Omental fat pad (tissue), 4 donors: ENCODE data around the gene CNTNAP5. TPM values are rescaled to one million over a fixed set of nuclear protein-coding genes. Genes with fewer than 3 reads are reported as not detected.

Experiments
- ATAC-seq: fragments of 150-250 bp; one replicate; pipeline ENCODE4 v1.9.1; 2016; ENCODE audit warnings: mild to moderate bottlenecking, moderate library complexity; ENCODE audit not compliant: low FRiP score
- DNase-seq: peaks from one replicate; pipeline ENCODE4 v3.0.0-alpha.2; 2019; ENCODE audit warnings: low spot score
- total RNA-seq, 4 donors: library from RNA; depleted of rRNA; stranded (reverse); fragments of >200 nt; gene quantifications; one replicate each; pipeline ENCODE4 v1.1.0, GENCODE V29; 2016
- TF ChIP-seq, protein P1 (sequence below), 3 donors: fragments of 450-650 bp; IDR thresholded peaks; one replicate each; pipeline ENCODE4 v1.5.1; 2016 to 2017; ENCODE audit warnings: antibody characterized with exemption in 3 of 3, mild to moderate bottlenecking in 3 of 3, moderate library complexity in 2 of 3

Gene CNTNAP5
- total RNA-seq, 4 donors from 2014 or later: not detected

DNA sequence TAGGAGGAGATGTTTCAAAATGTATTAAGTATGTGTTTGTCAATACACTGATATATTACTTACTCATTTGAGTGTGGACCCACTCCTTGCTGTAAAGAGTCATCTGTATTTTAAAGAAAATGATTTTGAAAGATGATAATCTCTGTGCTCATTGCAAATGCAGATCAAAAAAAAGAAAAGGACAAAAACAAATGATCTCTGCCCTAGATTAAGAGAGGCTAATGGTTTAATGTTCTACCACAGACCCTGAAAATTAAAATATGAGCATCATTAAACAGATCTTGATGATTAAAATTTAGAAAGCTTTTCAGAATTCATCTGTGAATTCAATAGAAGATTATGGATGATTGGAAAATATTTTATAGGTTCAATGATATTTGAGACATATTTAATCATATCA is 136.5 kb downstream of the CNTNAP5 start:
- TF ChIP-seq, protein P1, sequence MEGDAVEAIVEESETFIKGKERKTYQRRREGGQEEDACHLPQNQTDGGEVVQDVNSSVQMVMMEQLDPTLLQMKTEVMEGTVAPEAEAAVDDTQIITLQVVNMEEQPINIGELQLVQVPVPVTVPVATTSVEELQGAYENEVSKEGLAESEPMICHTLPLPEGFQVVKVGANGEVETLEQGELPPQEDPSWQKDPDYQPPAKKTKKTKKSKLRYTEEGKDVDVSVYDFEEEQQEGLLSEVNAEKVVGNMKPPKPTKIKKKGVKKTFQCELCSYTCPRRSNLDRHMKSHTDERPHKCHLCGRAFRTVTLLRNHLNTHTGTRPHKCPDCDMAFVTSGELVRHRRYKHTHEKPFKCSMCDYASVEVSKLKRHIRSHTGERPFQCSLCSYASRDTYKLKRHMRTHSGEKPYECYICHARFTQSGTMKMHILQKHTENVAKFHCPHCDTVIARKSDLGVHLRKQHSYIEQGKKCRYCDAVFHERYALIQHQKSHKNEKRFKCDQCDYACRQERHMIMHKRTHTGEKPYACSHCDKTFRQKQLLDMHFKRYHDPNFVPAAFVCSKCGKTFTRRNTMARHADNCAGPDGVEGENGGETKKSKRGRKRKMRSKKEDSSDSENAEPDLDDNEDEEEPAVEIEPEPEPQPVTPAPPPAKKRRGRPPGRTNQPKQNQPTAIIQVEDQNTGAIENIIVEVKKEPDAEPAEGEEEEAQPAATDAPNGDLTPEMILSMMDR (IDR thresholded peaks at IDR 0.05): no peak
- no peak for ATAC-seq

DNA sequence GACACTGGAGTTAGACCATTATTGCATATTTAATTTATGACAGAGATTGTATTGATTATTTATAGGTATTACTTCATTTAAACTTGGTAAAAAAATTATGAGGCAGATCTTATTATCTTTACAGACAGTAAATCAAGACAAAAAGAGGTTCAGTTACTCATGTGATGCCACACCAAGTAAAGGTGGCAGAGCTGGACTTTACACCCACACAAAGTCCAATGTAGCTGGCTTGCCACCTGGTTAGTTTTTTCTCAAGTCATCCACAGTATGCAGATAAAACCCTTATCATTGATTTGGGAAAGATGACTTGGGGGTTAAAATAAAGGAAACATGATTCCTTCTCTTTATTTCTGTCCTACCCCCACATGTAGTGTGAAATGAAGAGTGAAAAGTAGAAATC is 137.2 kb downstream of the CNTNAP5 start:
- ATAC-seq: no peak
- TF ChIP-seq, protein P1 (IDR thresholded peaks at IDR 0.05): no peak

More for the DNA sequence above, 136.5 kb downstream of the CNTNAP5 start:
- no peak for DNase-seq

DNA sequence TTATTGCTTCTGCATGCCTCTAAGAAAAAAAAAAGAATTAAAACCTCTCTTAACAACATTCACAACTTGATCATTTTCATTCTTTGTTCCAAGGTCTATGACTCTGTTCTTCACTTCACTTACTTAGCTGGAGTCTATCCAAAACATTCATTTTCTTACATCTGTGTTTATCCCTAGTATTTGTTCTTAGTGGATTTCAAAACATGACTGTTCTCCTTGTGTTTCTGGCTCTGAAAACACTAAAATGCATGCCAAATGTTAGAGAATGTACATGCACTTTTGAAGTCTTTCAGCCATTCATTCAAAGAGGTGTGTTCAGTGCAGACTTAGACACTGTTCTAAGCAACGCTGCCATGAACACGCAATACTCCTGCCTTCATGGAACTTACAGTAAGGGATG is 138.8 kb downstream of the CNTNAP5 start:
- TF ChIP-seq, protein P1 (IDR thresholded peaks at IDR 0.05): no peak
- no peak for DNase-seq
- no peak for ATAC-seq

More for the DNA sequence above, 137.2 kb downstream of the CNTNAP5 start:
- DNase-seq: no peak

DNA sequence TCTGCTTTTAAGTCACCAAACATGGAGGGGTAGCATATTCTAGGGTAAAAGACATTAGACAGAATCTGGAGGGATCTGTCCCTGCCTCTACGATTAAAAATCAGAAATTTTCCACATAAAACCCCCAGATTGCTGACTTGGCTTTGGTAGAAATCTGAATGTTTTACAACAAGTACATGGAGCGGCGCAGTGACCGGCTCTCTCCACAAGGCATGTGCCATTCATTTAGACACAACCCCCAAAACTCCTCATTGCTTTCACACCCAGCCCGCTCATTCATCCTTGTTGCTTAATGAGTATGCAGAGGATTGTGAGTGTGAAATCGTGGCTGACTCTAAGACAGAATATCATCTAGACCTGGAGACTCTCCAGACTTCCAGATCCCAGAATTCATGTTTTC is 140.6 kb downstream of the CNTNAP5 start:
- ATAC-seq: no peak
- no peak for DNase-seq

DNA sequence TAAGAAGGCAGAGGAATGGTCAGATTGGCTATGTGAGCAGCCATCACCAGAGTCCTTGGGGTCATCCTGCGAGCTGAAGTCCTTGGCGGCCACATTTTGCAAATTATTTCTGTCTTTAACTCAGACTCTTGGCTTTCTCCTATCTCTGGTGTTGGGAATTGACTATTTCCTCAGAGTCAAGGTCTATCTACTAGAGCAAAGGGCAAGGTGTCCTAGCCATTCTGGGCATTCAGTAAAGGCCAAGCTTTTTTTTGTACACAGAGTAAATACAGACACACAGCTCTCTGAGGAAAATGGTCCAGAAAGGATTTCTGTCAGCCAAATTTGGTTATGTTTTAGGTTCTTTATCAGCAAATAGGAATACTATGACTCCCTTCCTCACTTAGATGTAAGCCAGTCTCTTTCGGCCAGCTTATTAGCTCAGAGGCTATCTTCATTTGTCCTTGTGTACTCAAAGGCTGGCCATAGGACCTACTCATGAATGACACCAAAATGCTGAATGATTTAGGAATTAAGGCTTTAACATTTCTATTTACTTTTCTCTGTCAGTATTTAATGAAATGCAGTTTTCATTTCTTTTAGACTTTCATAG is 146.5 kb downstream of the CNTNAP5 start:
- TF ChIP-seq, protein P1 (IDR thresholded peaks at IDR 0.05): no peak
- no peak for ATAC-seq

More for the DNA sequence above, 140.6 kb downstream of the CNTNAP5 start:
- TF ChIP-seq, protein P1 (IDR thresholded peaks at IDR 0.05): no peak

DNA sequence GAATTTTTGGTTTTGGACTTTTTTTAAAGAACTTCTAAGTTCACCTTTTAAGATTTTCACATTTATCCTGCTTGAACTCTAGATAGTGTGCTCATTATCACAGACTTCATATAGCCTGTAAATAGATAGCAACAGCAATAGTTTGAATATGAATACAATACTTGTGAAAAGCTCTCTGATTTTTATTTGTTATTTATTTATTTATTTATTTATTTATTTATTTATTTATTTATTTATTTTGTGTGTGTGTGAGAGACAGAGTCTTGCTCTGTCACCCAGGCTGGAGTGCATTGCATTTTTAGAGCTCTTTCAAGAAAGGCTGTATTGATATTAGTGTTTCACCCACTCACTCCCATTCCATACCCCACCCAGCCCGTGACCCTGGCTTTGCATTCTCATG is 153.6 kb downstream of the CNTNAP5 start:
- no peak for ATAC-seq

More for the DNA sequence above, 146.5 kb downstream of the CNTNAP5 start:
- no peak for DNase-seq

DNA sequence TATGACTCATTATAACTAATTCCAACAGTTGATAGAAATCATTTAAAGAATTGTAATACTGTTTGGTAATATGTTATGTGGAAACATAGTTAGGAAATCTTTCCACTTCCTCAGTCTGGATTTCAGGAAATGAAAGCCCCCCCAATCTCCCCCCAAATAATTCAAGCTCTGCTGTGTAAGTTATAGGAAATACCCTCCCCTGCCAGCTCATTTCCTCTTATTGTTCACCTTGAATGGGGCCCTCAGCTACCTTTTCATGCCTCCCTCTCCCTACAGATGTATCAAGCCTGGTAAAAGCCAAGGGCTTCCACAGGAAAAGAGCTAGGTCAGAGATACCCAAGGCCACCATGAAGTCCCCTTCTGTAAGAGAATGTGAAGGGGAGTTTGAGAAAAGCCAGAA is 155.5 kb downstream of the CNTNAP5 start:
- DNase-seq (no peak), ATAC-seq (no peak)
- TF ChIP-seq, protein P1 (IDR thresholded peaks at IDR 0.05): no peak

More for the DNA sequence above, 153.6 kb downstream of the CNTNAP5 start:
- no peak for DNase-seq
- TF ChIP-seq, protein P1 (IDR thresholded peaks at IDR 0.05): no peak
